ENCODE data around the gene PRKAG2.

Gene PRKAG2

DNA sequence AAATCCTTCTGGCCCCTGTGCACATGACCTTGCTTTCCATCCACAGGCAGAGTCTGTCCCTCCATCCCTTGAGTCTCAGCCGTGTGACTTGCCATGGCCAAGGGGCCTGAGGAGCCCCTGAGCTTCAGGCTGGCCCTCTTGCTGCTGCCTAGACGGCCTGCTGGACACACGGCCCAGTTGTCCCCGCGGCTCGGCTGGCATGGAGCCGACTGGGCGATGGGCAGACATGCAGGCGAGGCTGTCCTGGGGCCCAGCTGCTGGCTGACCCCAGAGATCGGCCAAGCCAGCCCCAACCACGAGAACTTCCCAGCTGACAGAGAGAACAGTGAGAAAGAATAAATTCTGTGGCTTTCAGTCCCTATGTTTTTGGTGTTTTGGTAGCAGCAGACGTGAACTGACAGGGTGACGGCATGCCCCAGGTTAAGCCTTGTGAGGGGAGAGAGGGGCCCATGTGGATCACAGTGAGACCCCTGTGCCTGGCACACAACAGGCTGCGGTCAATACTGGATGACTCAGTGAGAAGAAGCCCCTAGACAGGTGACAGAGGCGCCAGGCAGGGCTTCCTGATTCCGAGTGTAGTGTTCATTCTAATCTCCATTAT, 11.7 kb downstream of the PRKAG2 start:
- DNase-seq (ENCODE audit: low spot score): no peak

DNA sequence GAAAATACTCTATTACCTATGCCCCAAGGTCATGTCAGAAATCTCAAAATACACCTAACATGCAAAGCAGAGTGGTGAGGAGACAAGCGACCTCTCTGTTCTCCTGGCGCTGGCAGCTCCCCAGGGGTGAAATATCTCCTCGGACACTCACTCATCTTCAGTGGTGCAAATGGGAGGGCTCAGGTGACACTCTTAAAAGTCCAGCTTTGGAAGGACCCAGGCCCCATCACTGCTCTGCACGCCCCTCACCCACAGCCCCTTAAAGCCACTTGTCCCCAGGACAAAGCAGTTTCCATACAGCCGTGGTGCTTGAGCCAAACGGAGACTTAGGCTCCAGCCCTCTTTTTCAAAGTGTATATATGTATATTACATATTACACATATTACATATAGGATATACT, 12.4 kb downstream of the PRKAG2 start:
- DNase-seq (ENCODE audit: low spot score): no peak

DNA sequence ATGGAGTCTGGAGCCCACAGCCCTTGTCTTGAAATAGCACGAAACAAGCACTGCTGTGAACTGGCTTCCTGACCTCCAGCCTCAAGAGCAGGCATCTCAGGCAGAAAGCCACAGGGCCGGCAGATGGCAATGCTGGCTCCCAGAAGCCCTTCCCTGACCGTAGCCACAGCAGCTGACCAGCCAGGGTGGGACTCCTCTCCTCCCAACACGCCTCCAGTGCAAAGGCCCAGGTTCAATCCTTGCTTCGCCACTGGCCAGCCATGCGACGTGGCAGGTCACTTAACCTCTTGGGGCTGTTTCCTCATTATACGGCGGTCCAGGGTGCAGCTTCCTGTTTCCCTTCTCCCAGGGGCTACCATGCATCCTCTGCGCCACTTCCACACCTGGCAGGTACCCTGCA, 12.8 kb downstream of the PRKAG2 start:
- DNase-seq (ENCODE audit: low spot score): no peak

DNA sequence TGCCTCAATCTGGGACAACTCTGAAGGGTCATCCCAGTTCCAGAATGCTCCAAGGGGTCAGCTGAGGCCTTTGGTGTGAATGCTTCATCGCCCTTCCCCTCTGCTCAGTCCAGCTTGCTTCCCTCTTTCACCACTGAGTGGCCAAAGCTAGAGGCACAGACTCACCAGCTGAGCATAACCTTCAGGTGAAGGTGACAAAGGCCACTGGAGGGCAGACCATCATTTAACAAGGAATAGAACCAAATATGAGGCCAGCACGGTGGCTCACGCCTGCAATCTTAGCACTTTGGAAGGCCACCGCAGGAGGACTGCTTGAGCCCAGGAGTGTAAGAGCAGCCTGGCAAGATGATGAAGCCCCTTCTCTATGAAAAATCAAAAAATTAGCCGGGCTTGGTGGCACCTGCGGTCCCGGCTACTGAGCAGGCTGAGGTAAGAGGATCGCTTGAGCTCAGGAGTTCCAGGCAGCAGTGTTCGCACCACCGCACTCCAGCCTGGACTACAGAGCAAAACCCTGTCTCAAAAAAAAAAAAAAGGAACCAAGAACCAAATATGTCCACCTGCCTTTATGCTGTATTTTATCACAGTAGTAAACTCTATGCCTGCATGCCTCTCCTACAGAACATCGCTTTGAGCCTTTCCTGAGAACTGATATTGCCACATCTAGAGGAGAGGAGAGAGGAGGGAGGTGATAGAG, 13.4 kb downstream of the PRKAG2 start:
- DNase-seq (ENCODE audit: low spot score): no peak

DNA sequence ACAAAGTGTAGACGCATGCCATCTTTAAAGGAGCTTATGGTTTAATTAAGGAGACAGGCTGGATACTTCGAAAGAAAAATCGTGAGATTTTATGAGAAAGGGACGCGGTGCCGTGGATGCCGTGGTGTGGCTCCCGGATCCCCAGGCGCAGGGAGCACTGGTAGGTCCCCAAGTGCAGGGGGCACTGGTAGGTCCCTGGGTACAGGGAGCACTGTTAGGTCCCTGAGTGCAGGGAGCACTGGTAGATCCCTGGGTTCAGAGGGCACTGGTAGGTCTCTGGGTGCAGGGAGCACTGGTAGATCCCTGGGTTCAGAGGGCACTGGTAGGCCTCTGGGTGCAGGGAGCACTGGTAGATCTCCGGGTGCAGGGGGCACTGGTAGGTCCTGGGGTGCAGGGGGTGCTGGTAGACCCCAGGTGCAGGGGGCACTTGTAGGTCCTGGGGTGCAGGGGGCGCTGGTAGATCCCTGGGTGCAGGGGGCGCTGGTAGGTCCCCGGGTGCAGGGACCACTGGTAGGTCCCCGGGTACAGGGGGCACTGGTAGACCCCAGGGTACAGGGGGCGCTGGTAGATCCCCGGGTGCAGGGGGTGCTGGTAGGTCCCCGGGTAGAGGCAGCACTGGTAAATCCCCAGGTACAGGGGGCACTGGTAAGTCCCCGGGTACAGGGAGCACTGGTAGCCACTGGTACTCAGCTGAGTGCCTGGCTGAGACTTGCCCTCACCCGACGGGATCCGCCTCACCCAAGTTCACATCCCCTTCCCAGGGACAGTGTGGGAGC, 14.1 kb downstream of the PRKAG2 start:
- no peak for DNase-seq (ENCODE audit: low spot score)

DNA sequence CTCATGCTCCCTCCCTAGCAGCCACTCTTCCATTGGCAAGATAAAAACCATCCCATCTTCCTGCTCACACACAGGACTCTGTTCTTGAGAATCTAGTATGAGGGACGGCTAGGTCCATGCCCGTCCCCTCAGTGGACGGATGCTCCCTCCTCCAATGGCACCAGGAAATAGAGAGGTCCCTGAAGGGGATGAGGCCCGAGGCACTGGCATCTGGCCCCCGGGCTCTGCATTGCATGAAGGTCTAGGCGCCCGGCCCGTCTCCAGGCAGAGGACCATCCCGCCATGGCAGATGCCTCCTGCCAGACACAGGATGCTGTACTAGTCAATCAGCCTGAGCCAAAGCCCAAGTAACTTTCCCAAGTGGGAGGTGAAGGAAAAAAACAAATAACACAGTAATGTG, 15.0 kb downstream of the PRKAG2 start:
- DNase-seq (ENCODE audit: low spot score): no peak

DNA sequence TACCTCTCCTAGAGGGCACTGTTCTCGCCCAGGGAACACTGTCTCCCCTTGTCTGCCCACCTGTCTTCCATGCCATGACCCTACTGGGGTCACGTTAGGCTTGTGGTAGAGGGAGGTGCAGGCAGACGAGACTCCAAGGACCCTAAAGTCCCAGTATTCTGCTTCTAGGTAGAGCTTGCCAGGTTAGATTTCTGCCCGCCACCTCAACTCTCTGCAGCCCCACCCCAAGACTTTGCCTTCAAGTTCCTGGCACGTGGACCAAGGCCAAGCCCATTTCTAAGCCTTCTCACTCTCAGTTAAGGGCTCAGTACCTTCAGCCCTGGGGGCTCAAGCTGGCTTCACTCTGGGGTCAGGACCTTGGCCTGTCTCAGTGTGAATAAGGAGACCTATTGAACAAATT, 16.1 kb downstream of the PRKAG2 start:
- no peak for DNase-seq (ENCODE audit: low spot score)

DNA sequence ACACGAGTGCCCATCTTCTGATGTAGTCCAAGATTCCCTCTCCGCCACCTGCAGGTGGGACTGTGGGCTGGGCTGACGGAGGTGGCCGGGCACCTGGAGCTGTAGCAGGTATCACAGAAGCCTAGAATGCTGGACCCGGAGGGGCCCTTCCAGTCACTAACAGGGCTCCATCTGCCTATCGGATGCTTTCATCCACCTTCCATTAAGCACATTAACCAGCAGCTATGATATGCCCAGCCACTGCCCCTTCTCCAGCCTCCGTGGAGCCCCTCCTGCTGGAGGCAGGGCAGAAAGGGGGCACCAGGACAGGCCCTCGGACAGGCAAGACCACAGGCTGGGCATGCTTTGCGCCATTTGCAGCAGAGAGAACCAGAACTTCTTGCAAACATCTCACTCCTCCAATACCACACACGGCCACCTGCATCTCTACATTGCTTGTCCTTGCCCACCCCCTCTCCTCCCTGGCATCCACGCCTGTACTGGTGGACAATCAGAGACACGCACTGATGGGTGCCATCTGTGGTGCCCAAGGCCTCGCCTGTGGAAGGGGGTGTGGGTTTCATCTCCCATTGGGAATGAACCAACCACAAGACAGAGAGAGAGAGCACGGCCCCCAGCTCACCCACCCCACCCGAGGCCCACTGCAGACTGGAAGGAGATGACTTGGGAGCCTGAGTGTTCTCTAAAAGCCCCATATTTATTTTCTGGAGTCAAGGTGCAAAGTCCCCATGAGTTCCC, 16.8 kb downstream of the PRKAG2 start:
- no peak for DNase-seq (ENCODE audit: low spot score)

DNA sequence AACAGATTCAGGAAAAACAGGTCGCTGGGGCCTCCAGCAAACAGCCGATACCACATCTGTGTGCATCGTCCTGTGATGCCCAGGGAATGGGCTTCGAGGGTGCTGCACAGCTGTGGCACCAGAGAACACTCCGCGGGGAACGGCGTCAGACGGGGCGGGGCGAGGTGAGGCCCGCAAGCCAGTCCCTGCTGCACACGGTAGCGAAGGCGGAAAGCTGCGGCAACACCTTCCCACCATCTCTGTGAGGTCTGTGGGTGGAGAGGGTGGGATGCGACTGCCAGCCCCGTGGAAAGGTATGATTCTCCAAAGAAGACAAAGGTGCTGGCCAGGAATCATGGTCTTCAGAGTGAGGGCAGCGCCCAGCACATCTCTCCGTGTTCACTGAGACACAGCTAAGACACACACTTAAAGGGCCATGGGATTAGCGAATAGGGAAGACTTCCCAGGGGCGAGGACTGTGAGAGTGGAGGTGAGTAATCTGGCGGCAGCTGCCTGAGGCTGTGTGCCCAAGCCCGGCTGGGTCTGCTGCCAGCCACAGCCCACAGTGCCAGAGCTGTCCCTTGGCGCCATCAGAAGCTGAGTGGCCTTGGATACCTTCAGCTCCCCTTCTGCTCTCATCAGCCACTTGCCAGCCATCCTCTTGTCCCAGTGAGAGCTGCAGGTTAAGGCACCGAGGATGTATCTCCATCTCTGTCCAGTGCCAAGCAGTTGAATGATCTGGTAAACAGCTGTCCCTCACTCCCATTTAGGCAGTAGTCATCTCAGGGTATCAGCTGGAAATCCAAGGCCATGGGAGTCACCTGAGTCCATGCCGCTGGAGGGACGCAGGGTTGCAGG, 17.6 kb downstream of the PRKAG2 start:
- no peak for DNase-seq (ENCODE audit: low spot score)

DNA sequence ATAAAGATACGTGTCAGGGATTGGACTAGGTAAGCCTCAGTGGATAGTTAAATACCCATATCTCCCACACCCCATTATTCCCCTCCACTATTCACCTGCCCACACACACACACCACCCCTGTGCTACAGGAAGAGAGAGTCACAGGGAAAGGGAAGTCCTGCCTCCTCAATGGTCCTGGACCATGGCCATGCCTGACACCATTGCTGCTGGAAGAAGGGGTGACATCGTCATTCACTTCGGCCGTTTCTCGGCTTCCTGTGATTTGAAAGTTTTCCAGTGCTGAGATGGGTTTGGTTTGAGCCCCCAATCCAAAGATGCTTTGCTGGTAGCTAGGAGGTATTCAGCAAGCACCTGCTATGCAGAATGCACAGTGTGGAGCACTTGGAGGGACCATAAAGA, 18.5 kb downstream of the PRKAG2 start:
- no peak for DNase-seq (ENCODE audit: low spot score)

DNA sequence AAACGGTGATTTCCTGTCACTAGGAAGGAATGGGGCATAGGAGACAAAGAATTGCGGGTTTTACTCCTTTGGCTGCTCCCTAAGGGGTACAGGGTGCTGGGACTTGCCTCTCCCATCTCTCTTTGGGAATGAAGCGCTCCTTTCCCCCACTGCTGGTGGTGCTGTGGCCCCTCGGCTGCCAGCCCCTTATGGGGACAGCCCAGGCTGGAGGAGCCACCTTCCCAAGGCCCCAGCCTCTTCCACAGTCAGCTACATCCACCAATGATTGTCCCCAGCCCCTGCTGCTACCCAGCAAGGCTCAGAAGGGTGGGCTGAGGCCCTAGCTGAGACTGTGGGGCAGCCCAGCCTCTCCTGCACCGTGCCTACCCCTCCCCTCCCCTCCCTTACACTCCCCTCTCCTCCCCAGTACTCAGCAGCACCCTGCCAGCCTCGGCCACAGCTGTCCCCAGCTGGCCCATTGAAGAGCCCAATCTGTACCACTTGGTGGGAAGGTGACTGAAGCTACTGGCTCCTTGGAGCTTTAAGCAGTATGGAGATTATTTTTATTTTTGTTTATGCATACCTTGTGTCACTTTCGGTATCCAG, 19.0 kb downstream of the PRKAG2 start:
- DNase-seq (ENCODE audit: low spot score): no peak

DNA sequence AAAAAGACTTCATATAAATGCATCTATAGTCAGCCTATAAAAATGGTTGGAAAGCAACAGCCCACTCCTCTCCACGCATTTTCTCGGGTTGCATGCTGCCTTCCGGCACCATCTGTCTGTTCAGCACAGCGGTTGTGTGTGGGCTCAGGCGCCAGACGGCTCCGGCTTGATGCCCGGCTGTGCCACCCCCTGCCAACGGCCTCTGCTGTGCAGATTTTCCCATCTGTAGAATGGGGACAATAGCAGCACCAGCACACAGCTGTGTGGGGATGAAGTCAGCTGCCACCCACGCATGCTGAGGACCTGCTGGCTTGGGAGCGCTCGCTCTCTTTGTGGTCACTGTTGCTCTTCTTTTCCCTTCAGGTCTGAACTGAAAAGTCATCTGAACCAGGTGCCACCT, 19.5 kb downstream of the PRKAG2 start:
- DNase-seq (ENCODE audit: low spot score): no peak

DNA sequence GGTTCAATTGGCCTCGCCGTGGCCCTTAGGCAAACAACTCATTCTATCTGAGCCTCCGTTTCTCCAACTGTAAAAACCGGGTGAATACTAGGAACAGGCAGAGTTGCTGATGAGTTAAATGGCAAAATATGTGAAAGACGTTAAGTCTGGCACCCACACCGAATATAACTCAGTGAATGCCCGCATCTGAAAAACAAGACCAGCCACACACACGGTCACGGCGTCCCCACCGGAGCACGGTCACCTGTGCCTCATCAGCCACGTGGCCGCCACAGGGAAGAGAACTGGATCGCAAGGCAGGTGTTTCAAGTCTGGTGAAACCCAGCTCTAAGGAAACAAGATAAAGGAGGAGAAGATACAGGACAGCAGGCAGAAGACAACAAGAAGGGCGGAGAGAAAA, 20.4 kb downstream of the PRKAG2 start:
- DNase-seq (ENCODE audit: low spot score): no peak

DNA sequence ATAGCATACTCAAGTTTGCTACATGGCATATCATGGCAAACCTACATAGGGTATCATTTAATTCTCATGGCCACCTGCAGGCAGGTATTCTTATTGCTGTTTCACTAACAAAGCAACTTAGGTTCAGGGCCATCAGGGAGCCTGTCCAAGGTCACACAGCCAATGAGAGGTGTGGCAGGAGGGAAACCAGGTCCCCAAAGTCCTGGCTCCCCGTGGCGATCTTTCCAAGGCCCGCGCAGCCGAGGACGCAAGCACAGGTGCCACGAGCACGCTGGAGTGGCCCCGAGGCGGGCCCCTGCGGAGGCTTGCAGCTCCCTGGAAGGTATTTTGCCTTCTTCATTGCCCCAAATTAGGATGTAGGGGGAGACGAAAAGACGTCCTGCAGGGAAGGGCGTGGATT, 20.8 kb downstream of the PRKAG2 start:
- DNase-seq (ENCODE audit: low spot score): no peak

DNA sequence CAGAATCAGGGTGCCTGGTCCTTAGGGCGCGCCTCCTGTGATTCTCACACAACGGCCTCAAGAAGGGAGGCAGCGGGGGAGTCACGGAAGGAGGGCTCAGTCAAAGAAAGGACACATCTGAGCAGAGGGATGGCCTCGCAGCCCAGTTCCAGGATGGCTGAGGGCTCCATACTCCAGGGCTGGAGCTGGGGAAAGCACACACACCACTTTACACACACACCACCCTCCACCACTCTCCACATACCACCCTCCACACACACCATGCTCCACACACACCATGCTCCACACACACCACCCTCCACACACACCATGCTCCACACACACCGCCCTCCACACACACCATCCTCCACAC, 22.2 kb downstream of the PRKAG2 start:
- DNase-seq (ENCODE audit: low spot score): no peak

DNA sequence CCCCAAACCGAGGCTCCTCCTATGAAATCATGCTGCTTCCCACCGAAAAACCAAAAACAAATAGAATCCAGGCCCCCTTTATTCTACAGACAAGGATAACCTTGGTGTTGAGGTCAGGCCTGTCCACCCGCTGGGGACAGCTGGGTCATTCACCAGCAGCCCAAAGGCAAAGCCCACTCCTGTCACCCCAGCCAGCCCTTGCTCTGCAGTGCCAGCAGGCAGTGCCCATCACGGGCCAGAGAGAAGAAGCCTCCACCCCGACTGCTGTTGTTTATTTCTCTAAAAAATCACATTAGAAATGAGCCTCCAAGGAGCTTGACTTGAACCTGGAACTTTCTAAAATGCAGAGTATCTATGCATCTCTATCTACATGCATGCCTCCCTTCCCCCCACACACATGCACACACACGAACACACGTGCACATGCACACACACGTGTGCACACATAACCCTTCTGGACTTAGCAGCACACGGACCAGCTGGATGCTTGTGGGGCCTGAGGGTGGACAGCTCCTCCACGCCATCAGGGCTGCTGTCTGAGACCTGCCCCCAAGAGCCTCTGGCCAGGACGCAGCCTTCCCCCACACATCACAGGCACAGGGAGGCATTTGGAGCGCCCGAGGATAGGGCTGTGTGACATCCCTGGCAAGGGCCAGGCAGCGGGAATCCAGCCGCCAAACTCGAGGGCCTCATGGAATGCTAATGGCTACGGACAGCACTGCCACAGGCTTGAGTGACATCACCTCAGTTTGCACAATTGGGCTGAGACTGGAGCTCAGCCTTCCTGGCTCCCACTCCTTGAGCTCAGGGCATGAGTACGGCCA, 22.8 kb downstream of the PRKAG2 start:
- DNase-seq (ENCODE audit: low spot score): no peak

DNA sequence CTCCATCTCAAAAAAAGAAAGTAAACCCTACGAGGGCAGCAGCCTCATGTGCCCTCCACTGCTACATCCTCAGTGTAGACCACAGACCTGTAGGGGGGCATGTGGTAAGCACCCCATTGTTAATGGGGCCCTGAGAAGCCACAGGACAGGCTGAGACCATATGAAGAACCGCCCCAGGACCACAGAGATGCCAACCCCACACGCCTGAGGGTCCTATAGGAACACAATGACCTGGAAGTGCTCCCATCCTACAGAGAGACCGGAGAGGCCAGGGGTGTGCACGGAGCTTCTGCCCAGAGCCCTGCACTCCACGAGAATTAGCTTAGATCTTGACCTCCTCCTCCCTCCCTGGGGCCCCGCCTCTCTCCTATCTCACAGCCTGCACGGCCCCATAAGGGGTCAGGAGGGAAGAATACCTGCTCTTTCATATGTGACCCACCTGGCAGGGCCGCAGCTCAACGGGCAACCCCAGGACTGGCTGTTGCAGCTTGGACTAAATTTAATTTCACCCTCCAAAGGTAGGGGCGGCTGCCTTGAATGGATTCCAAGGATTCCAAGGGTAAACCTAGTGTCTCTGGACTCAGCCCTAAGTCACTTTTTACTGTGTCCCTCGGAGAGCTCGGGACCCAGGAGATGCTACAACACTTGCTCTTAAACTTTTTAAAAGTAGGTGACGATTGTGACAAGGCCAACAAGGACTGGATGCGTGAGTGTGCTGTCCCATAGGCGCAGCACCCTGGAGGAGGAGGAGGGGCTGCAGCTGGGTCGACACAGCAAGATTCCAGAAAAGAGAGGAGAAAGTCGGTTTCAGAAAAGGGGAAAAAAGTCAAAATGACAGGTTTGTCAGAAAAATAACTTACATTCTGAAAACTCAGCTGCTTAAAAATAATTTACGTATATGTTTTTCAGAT, 24.2 kb downstream of the PRKAG2 start:
- no peak for DNase-seq (ENCODE audit: low spot score)

DNA sequence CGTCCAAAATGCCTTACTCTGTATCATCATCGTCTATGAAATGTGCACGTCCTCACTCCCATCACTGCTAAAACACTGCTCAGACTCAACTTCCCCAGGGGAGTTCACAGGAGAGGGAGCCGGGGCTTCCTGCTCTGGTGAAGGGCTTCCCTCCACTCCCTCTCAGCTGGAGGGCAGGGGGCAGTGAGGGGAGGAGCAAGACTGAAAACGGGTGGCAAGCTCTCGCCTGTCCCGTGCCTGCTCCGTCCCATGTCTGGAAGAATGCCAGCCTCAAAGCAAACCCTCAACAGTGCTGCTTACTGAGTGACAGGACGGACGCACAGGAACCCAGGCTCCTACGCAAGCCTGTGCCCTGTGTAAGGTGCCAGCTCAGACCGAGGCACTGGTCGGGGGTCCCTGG, 25.1 kb downstream of the PRKAG2 start:
- no peak for DNase-seq (ENCODE audit: low spot score)

DNA sequence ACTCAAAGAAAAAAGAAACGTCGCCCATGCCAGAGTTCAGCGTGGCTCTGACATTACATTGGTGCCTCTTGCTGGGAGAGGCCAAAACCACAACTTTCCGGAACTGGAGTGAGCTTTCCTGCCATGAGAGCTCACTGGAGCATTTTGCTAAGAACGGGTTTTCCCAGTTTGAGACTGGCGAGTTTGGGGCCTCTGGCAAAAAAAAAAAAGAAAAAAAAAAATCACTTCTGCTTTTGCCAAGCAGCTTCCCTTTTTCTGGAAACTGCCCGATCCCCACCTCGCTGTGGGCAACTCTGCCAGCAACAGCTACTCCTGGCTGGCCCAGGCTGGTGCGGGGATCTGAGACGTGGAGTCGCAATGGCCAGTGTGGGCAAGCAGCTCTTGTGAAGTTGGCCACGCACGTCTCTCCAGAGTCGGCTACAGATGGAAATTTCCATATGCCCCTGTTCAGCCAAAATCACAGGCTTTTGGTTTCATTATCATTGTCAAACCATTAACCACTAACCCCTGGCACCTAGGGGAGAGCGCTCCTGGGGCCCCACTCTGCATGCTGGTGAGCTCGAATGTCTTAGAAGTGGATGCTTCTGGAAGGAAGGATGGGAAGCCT, 25.7 kb downstream of the PRKAG2 start:
- DNase-seq (ENCODE audit: low spot score): peak; percentile 50

All from activated CD4-positive, alpha-beta T cell treated with anti-CD3 and anti-CD28 coated beads, Interleukin-2, Interleukin-4, amounts not matched to agents 100 ng/mL and 50 ng/mL, durations not matched to agents 16 hours and 8 hours (primary cell).